Uterus (tissue), 2 donors: ENCODE measurements around the gene SRPX.

Source experiments
- CTCF ChIP-seq, 4 experiments: fragments of 200-600 bp in 2 of 4; fragments of 450-650 bp in 2 of 4; sonication (generic) in 2 of 4; IDR thresholded peaks; one replicate each; pipeline ENCODE4 v1.5.1; 2016 to 2019; ENCODE audit warnings: antibody characterized with exemption in 4 of 4, mild to moderate bottlenecking in 2 of 4, moderate library complexity in 1 of 4
- POLR2A ChIP-seq, 2 donors: fragments of 450-650 bp; IDR thresholded peaks; one replicate each; pipeline ENCODE4 v1.6.1; 2016; ENCODE audit warnings: antibody characterized with exemption in 2 of 2, mild to moderate bottlenecking in 1 of 2, moderate library complexity in 1 of 2

GRCh38 chrX:38206036-38206435 is 14.6 kb downstream of the SRPX start:
- no peak for TF ChIP-seq CTCF (IDR thresholded peaks at IDR 0.05)
- TF ChIP-seq POLR2A (IDR thresholded peaks at IDR 0.05), result no peak
